Liver (tissue), 9 donors: Measurements from ENCODE around the gene LAX1. TPM values are rescaled to one million over a fixed set of nuclear protein-coding genes. Genes with fewer than 3 reads are reported as not detected.

Experiments used
- DNase-seq: peaks from one replicate; pipeline ENCODE4 v3.0.0-alpha.2; 2017; ENCODE audit warnings: low spot score
- H3K27ac ChIP-seq, 2 donors: one replicate each; pipeline ENCODE4 v1.7.0; 2013; ENCODE audit warnings: inconsistent platforms in 2 of 2, low read length in 2 of 2, control low read depth in 1 of 2, low read depth in 1 of 2, mild to moderate bottlenecking in 1 of 2
- H3K27me3 ChIP-seq, 4 donors: one replicate each; pipeline versions ENCODE4 v1.6.1 to v1.7.0; 2013; ENCODE audit warnings: low read length in 3 of 4, inconsistent platforms in 1 of 4, mild to moderate bottlenecking in 1 of 4, moderate library complexity in 1 of 4; ENCODE audit not compliant: control insufficient read depth in 4 of 4, insufficient read depth in 4 of 4
- H3K36me3 ChIP-seq, 4 donors: one replicate each; pipeline versions ENCODE4 v1.6.1 to v1.7.0; 2013; ENCODE audit warnings: low read length in 3 of 4, mild to moderate bottlenecking in 3 of 4, low read depth in 1 of 4, moderate library complexity in 1 of 4; ENCODE audit not compliant: control insufficient read depth in 4 of 4, insufficient read depth in 3 of 4
- H3K4me1 ChIP-seq, 4 donors: one replicate each; pipeline versions ENCODE4 v1.6.1 to v1.7.0; 2013; ENCODE audit warnings: low read length in 3 of 4, mild to moderate bottlenecking in 3 of 4, moderate library complexity in 1 of 4; ENCODE audit not compliant: control insufficient read depth in 4 of 4, insufficient read depth in 4 of 4
- H3K4me3 ChIP-seq, 3 donors: one replicate each; pipeline versions ENCODE4 v1.6.1 to v1.7.0; 2013; ENCODE audit warnings: low read length in 3 of 3, control low read depth in 1 of 3, low read depth in 1 of 3, mild to moderate bottlenecking in 1 of 3
- H3K9ac ChIP-seq, 2 donors: one replicate each; pipeline ENCODE4 v1.7.0; 2013; ENCODE audit warnings: low read length in 2 of 2, mild to moderate bottlenecking in 2 of 2, moderate library complexity in 2 of 2, control low read depth in 1 of 2, low read depth in 1 of 2
- H3K9me3 ChIP-seq, 4 donors: one replicate each; pipeline versions ENCODE4 v1.6.1 to v1.7.0; 2013; ENCODE audit warnings: low read length in 3 of 4; ENCODE audit not compliant: control insufficient read depth in 4 of 4
- CTCF ChIP-seq: fragments of 150-350 bp; IDR thresholded peaks from 2 replicates; pipeline ENCODE4 v1.5.1; 2017; ENCODE audit warnings: improper control_type of control experiment, low read depth, low read length; ENCODE audit not compliant: missing input control
- FOXA1 ChIP-seq: IDR thresholded peaks from 2 replicates; pipeline ENCODE4 v1.6.1; 2016; ENCODE audit warnings: antibody characterized with exemption
- FOXA2 ChIP-seq: IDR thresholded peaks from 2 replicates; pipeline ENCODE4 v1.6.1; 2016; ENCODE audit warnings: antibody characterized with exemption
- GABPA ChIP-seq, 2 donors: IDR thresholded peaks in 1 of 2; conservative IDR thresholded peaks in 1 of 2; 2 replicates each; pipeline ENCODE4 v1.6.1; 2016; ENCODE audit warnings: antibody characterized with exemption in 2 of 2, mild to moderate bottlenecking in 1 of 2, moderate library complexity in 1 of 2
- HNF4A ChIP-seq, 2 donors: conservative IDR thresholded peaks; 2 replicates each; pipeline ENCODE4 v1.6.1; 2016; ENCODE audit warnings: antibody characterized with exemption in 2 of 2, mild to moderate bottlenecking in 2 of 2
- HNF4G ChIP-seq: IDR thresholded peaks from 2 replicates; pipeline ENCODE4 v1.6.1; 2016; ENCODE audit warnings: antibody characterized with exemption
- JUND ChIP-seq, 2 donors: IDR thresholded peaks; 2 replicates each; pipeline ENCODE4 v1.6.1; 2016; ENCODE audit warnings: antibody characterized with exemption in 2 of 2
- NR2F2 ChIP-seq: IDR thresholded peaks from 2 replicates; pipeline ENCODE4 v1.6.1; 2016; ENCODE audit warnings: antibody characterized with exemption
- RXRA ChIP-seq, 2 donors: IDR thresholded peaks; 2 replicates each; pipeline ENCODE4 v1.6.1; 2017 to 2018; ENCODE audit warnings: antibody characterized with exemption in 2 of 2, mild to moderate bottlenecking in 1 of 2
- SP1 ChIP-seq: IDR thresholded peaks from 2 replicates; pipeline ENCODE4 v1.6.1; 2018; ENCODE audit warnings: antibody characterized with exemption, mild to moderate bottlenecking
- TAF1 ChIP-seq: conservative IDR thresholded peaks from 2 replicates; pipeline ENCODE4 v1.6.1; 2016; ENCODE audit warnings: antibody characterized with exemption, mild to moderate bottlenecking
- YY1 ChIP-seq: IDR thresholded peaks from 2 replicates; pipeline ENCODE4 v1.6.1; 2016; ENCODE audit warnings: antibody characterized with exemption, mild to moderate bottlenecking
- WGBS: extraction: QIAGEN DNeasy Blood & Tissue Kit; methylation state at CpG from one replicate; pipeline ENCODE4 v1.1.7; 2013; 5-methylcytosine and 5-hydroxymethylcytosine counted together
- polyA plus RNA-seq, 2 donors: library from polyadenylated mRNA; stranded (reverse) in 1 of 2; unstranded in 1 of 2; fragments of 200-250 nt in 1 of 2; fragments of >200 nt in 1 of 2; fragmentation: Nextera tagmentation in 1 of 2; extraction: Ambion mirVana in 1 of 2; gene quantifications; one replicate each; pipeline versions ENCODE4 v1.2.1 to v1.2.3, GENCODE V29; 2013 to 2015
- total RNA-seq, 2 donors: library from RNA; depleted of rRNA; stranded (reverse); fragments of >200 nt; gene quantifications; one replicate each; pipeline ENCODE4 v1.2.3, GENCODE V29; 2014
- TF ChIP-seq, protein P1 (sequence below): IDR thresholded peaks from 2 replicates; pipeline ENCODE4 v1.6.1; 2016; ENCODE audit warnings: antibody characterized with exemption
- TF ChIP-seq, protein P2 (sequence below): IDR thresholded peaks from 2 replicates; pipeline ENCODE4 v1.6.1; 2016; ENCODE audit warnings: antibody characterized with exemption, mild to moderate bottlenecking
- donor health status: healthy.
- donor health status: healthy.
- donor health status: healthy.
- donor health status: healthy.
- donor health status: healthy.

LAX1 gene, protein sequence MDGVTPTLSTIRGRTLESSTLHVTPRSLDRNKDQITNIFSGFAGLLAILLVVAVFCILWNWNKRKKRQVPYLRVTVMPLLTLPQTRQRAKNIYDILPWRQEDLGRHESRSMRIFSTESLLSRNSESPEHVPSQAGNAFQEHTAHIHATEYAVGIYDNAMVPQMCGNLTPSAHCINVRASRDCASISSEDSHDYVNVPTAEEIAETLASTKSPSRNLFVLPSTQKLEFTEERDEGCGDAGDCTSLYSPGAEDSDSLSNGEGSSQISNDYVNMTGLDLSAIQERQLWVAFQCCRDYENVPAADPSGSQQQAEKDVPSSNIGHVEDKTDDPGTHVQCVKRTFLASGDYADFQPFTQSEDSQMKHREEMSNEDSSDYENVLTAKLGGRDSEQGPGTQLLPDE
- total RNA-seq (under 1 TPM; 0.56 to 0.67 TPM), polyA plus RNA-seq (under 1 TPM; 0.21 TPM)

DNA sequence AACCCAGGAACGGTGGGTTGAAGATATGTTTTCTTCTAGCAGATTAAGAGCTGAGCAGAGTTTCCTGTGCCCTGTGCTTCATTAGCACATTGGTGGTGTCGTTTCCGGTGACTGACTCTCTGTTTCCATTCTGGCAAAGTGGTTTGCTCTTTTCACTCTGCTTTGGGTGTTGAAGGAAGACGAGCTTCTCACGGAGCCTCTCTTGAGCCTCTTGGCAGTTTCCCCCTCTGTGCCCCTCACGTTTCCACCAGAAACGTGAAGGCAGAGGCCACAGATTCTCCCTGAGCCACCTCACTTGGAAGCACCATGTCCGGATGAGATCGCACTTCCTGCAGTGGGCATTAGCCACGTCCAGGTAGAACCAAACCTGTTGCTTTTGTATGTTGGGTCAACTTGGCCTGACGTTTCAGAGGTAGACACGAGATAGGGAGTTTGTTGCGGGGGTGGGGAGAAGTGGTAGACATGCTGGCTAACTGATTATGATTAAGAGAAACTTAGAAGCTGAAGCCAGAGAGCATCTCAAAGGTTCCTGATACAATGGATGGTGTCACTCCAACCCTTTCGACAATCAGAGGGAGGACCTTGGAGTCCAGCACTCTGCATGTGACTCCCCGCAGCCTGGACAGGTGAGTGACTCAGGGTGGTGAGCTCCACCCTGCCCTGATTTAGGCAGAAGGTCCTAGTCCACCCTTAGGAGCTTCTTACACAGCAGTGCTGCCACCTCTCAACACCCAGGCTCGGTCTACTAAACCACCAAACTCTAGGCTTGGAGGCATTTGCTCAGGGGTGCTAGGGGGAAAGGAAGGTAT is at the start of gene LAX1:
Gene LAX1 (plus strand): TSS at position 155 of the 809 bp plus-strand sequence. CDS start 383 bp downstream, at position 538.
- 71% methylated on average over 16 of the region's 16 CpGs for WGBS
- Histone ChIP-seq H3K9ac (peak within 1 kb of the TSS in 1 of 2 donors; percentile 63), H3K36me3 (no peaks in the 10 kb centered on the region), H3K9me3 (no peaks in the 10 kb centered on the region), H3K4me1 (peaks cover 0 to 3% (median 0%) of the 10 kb centered on the region in 4 donors), H3K4me3 (peak within 1 kb of the TSS in 1 of 3 donors; percentile 26), H3K27me3 (no peaks in the 10 kb centered on the region), H3K27ac (peak within 1 kb of the TSS in 1 of 2 donors; percentile 55)
- no peak for TF ChIP-seq CTCF
- TF ChIP-seq RXRA (IDR thresholded peaks at IDR 0.05) = no peak
- no peak for TF ChIP-seq SP1
- TF ChIP-seq GABPA (IDR thresholded peaks at IDR 0.05 in 1 of 2, conservative IDR thresholded peaks at IDR 0.05 in 1 of 2) = no peak
- TF ChIP-seq, protein P1, sequence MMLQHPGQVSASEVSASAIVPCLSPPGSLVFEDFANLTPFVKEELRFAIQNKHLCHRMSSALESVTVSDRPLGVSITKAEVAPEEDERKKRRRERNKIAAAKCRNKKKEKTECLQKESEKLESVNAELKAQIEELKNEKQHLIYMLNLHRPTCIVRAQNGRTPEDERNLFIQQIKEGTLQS = no peak
- TF ChIP-seq JUND (IDR thresholded peaks at IDR 0.05) = no peak
- TF ChIP-seq YY1 = no peak
- no peak for TF ChIP-seq NR2F2
- no peak for TF ChIP-seq TAF1
- no peak for TF ChIP-seq HNF4A (conservative IDR thresholded peaks at IDR 0.05)
- TF ChIP-seq HNF4G = no peak
- no peak for TF ChIP-seq FOXA2
- no peak for DNase-seq

DNA sequence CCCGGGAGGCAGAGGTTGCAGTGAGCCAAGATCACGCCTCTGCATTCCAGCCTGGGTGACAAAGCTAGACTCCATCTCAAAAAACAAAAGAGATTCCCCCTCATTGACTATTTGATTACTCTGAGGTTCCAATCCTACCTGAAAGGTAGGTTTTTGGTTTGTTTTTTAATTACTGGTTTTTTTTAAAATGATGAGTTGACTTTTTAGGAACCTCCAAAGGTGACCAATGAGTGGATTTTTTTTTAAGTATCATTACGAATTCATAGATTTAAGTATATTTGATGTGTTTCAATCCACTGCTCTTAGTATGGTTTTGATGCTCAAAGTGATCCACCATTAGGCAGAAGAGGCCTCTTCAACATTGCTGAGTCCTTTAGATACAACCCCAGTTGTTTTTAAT is 47.9 kb upstream of the LAX1 start:
- H3K36me3 ChIP-seq = peaks cover 5 to 40% (median 15%) of the 10 kb centered on the region in 4 donors

More for the DNA sequence above, 47.9 kb upstream of the LAX1 start:
- no peaks in the 10 kb centered on the region for H3K9me3 ChIP-seq
- no peaks in the 10 kb centered on the region for H3K4me1 ChIP-seq
- H3K27me3 ChIP-seq = no peaks in the 10 kb centered on the region
- no peak overlapping the region for H3K4me3 ChIP-seq
- H3K9ac ChIP-seq = no peak overlapping the region
- no peak overlapping the region for H3K27ac ChIP-seq
- no peak for DNase-seq
- no peak for TF ChIP-seq TAF1
- TF ChIP-seq JUND (IDR thresholded peaks at IDR 0.05) = no peak
- TF ChIP-seq, protein P2, sequence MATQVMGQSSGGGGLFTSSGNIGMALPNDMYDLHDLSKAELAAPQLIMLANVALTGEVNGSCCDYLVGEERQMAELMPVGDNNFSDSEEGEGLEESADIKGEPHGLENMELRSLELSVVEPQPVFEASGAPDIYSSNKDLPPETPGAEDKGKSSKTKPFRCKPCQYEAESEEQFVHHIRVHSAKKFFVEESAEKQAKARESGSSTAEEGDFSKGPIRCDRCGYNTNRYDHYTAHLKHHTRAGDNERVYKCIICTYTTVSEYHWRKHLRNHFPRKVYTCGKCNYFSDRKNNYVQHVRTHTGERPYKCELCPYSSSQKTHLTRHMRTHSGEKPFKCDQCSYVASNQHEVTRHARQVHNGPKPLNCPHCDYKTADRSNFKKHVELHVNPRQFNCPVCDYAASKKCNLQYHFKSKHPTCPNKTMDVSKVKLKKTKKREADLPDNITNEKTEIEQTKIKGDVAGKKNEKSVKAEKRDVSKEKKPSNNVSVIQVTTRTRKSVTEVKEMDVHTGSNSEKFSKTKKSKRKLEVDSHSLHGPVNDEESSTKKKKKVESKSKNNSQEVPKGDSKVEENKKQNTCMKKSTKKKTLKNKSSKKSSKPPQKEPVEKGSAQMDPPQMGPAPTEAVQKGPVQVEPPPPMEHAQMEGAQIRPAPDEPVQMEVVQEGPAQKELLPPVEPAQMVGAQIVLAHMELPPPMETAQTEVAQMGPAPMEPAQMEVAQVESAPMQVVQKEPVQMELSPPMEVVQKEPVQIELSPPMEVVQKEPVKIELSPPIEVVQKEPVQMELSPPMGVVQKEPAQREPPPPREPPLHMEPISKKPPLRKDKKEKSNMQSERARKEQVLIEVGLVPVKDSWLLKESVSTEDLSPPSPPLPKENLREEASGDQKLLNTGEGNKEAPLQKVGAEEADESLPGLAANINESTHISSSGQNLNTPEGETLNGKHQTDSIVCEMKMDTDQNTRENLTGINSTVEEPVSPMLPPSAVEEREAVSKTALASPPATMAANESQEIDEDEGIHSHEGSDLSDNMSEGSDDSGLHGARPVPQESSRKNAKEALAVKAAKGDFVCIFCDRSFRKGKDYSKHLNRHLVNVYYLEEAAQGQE = no peak
- no peak for TF ChIP-seq RXRA (IDR thresholded peaks at IDR 0.05)
- TF ChIP-seq GABPA (IDR thresholded peaks at IDR 0.05 in 1 of 2, conservative IDR thresholded peaks at IDR 0.05 in 1 of 2) = no peak
- TF ChIP-seq CTCF = no peak
- no peak for TF ChIP-seq YY1
- no peak for TF ChIP-seq SP1
- TF ChIP-seq FOXA1 = no peak
- 98% methylated on average over 3 of the region's 3 CpGs for WGBS
